Measurements from ENCODE around the gene TMEM62.

DNA sequence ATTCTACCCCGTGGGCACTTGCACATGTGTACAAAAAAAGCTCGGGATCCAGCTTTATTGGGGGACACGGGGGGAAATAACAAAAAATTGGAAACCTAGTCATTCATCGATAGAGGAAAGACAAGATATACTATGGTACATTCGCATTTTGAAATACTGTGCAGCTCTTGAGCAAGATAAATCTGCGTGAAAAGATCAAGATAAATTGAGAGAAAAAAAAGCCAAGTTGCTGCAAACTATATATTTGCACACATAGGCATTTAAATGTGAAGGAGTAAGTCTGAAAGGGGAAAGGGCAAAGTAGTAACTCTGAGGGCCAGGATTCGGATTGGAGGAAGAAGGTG is 26.9 kb upstream of the TMEM62 start:
- TF ChIP-seq POLR2A (IDR thresholded peaks at IDR 0.05; ENCODE audit: low read depth, low read length) (no peak), SPI1 (IDR thresholded peaks at IDR 0.05; ENCODE audit: low read depth, low read length) (no peak), POLR2AphosphoS5 (IDR thresholded peaks at IDR 0.05; ENCODE audit: low read depth, low read length) (no peak), TAF1 (IDR thresholded peaks at IDR 0.05; ENCODE audit: low read depth, low read length) (no peak)
